Measurements from ENCODE around the gene LAMTOR2. TPM values are rescaled to one million over a fixed set of nuclear protein-coding genes. Genes with fewer than 3 reads are reported as not detected.
"Not testable (repeated sequence)": the region's sequence is repeated elsewhere in the genome, so short reads cannot be mapped to it uniquely, and the experiment has no call there.

The LAMTOR2 gene
- total RNA-seq, 1 donor from 2014 or later, result 53.6 TPM

DNA sequence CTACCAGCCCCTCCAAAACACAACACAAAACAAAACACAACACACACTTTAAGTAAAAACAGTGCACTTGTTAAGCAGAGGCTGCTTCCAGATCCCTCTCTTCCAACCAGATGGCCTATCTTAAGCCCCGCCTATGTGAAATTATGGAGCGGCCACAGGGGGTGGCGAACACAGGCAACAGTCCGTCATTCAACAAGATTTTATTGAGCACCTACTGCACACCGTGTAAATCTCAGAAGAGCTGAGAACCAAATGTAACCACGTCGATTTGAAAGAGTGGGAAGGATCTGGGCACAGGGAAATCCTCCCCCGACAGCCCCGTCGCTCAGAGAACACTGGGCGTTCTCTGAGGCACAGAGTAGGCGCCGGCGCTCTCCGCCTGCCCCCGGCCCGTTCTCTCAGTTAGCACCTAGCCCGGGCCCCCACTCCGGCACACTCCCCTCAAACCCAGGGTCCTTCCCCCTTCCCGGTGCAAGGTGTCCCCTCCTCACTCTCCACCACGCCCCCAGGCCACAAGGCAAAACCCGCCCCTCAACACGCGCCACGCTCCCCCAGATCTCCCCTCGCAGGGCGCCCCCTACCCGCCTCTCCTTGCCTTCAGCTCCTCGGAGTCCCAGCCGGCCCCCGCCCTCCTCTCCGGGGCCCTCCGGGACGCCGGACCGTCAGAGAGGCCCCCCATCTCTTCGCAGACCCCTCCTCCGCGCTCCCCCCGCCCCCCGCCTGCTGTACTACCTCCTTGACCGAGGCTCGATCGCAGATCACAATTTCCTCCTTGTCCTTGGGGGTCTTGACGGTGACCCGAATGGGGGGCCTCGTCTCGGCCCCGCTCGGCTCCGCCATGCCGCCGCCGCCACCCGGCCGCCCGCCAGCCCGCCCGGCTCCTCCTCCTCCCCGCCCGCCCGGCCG, 1.5 kb upstream of the LAMTOR2 start:
- peak; percentile 59 for DNase-seq (ENCODE audit: low read depth)

DNA sequence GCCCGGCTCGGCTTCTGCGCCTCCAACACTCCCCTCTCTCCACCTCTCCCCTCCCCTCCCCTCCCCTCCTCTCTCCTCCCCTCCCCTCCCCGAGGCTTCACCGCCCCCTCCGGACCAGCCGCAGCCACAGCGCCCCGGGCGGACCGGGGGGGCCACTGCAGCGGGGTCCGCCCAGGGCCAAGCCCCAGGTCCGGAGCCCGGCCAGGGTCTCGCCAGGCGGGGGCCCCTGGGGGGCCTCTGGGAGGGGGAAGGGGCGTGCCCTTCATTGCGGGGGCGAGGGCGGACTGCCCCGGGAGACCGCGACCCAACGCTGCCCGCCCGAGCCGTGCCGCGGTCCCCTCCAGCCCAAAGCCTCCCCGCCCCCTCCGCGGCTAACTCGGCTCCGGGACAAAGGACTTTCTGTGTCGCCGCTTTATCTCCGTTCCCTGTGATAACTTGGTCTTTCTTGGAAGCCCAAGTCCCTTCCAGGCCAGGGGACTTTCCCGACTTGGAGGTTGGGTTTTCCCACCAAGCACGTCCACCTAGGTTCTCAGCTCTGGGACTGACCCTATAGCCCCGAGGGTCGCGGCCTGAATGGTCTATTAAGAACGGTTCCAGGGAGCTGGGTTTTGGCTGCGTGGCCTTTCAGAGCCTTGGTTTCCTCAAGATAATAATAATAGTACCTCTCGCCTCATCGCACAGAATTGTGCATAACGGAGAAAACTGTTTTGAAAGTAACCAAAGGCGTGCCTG, 648 bp upstream of the LAMTOR2 start, which contains the start of gene UBQLN4:
UBQLN4 (minus strand) TSS at position 31 of the 732 bp plus-strand sequence. CDS start 97 bp downstream, outside the sequence.
- peak; percentile 48 for DNase-seq (ENCODE audit: low read depth)

DNA sequence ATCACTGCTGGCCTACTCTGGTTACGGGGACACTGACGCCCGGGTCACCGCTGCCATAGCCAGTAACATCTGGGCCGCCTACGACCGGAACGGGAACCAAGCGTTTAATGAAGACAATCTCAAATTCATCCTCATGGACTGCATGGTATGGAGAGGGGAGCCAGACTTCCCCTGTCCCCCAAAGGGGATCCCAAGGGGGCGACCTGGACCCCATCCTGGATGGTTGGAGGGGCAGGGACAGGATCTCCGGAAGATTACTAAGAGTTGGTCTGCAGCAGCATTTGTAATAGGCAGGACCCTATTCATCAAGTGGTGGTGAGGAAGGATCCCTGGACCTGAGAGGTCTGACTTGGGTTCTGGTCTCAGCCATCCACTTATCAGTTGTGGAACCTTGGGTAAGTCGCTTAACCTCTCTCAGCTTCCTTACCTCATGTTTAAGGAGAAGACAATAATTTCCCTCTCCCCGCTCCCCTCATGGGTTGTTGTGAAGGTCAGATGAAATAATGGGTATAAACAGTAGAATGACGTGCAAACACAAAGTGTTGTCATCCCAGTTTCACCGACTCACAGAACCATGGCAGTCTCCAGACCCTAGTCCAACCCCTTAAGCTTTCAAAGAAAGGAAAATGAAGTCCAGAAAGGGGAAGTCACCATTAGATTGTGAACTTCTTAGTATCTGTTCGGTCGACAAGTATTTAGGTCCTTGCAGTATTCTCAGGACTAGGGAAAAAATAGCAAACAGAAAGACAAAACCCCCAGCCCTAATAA, 883 bp downstream of the LAMTOR2 start:
- DNase-seq (ENCODE audit: low read depth), result no peak

DNA sequence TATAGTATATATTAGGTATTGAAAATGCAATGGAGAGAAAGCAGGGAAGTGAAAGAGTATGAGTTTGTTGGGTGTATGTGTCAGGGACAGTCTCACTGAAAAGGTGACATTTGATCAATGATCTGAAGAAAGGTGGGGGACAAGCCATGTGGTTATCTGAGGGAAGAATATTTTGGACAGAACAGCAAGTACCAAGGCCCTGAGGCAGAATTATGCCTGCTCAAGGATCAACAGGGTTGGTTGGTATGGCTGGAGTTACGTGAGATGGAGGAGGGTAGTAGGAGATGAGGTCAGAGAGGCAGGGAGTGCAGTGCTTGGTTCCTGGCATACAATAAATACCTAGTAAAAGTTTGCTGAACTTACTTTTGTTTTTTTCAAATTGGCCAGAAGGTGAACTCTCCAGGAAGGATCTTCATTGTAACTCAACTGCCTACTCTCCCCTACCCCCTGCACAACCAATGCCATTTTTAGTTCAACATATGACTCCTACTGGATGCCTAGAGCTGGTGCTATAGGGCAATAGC, 1.8 kb downstream of the LAMTOR2 start:
- DNase-seq (ENCODE audit: low read depth), result no peak

DNA sequence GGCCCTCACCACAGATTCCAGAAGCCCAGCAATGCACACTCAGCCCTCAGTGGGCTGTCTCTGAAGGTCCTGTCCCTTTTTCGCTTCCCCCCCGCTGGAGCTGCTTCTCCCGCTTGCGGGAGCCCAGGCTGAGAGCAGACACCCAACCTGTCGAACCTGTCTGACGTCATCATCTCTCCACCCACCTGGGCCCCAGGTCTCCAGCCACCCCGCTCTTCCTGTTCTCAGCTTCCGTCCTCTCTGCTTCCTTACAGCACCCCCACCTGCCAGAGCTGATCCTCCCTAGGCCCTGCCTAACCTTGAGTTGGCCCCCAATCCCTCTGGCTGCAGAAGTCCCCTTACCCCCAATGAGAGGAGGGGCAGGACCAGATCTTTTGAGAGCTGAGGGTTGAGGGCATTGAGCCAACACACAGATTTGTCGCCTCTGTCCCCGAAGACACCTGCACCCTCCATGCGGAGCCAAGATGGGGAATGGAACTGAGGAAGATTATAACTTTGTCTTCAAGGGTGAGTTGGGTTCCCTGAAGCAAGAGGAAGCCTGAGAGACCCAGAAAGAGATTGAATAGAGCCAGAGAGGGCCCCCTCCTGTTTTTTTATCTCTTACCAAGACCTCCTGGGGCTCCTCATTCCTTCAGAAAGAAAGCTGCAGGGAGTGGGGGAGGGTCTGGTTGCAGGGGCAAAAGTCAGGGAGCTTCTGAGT, 6.5 kb downstream of the LAMTOR2 start, which contains the start of gene RAB25:
RAB25 (plus strand) TSS at position 224 of the 700 bp plus-strand sequence; CDS start at position 465, 241 bp downstream.
- no peak for DNase-seq (ENCODE audit: low read depth)

DNA sequence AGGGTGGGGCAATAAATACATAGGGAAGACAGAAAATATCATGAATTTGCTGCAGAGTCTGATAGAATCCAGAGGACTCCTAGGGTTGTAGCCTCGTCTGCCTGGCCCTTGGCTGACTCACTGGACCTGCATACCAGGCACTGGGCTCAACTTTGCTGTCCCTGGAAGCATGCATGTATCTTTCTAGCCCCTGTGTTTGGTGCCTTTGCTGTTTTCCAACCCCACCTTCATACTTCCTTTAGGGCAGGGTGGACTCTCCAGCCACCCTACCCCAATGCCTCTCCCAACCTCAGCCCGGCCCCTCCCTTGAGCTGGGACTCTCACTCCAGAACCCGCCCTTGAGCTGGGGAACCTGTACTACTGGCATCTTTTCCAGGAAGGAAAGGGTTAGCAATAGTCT, 7.6 kb downstream of the LAMTOR2 start:
- no peak for DNase-seq (ENCODE audit: low read depth)

DNA sequence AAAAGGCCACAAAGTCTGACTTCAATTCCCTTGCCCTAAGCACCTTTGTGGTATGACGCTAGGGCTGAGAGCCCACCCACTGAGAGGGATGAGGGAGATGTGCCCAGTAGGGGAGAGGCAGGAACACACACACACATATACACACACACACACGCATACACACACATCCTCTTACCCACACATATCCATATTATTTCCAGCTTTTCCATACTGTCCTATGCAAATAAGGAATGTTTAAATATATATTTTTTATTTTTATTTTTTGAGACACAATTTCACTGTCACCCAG, 9.4 kb downstream of the LAMTOR2 start:
- DNase-seq (ENCODE audit: low read depth), result no peak

DNA sequence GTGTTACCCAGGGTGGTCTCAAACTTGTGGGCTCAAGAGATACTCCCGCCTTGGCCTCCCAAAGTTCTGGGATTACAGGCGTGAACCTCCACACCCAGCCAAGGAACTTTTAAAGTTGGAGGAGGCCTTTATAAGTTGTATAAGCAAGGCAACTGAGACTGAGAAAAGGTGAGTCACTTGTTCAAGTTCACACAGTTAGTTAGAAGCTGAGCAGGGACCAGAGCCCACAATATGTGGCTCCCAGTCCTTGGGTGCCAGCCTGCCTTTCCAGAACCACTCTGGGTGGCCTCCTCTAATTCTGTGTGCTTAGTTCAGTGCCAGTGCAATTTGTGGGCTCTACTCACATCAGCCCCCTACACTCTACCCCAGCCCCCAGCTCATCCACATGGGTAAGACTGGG, 10.0 kb downstream of the LAMTOR2 start:
- DNase-seq (ENCODE audit: low read depth), result no peak

DNA sequence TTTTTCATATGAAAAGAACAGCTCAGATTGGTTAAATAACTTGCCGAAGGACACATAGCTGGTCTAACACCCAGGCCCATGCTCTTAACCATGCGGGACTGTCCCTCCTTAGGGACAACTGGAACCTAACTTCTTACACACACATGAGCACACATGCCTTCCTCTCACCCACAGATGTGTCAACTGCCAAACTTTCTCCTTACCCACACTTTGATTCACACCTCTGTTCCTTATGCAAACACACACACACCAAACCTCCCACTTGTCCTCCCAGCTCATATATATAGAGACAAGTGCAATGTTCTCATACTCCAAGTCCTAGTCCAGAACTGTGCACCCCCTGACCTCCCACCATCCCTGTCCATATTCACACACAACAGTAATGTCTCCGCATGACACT, 10.6 kb downstream of the LAMTOR2 start:
- no peak for DNase-seq (ENCODE audit: low read depth)

DNA sequence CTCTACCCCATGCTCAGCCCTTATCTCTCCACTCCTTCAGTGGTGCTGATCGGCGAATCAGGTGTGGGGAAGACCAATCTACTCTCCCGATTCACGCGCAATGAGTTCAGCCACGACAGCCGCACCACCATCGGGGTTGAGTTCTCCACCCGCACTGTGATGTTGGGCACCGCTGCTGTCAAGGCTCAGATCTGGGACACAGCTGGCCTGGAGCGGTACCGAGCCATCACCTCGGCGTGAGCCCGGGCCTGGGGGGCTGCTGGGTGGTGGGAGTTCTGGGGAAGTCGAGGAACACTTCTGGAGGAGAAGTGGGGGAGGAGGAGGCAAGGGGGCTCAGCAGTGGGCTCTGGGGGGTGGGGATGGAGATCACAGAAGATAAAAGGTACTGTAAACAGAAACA, 11.3 kb downstream of the LAMTOR2 start:
- no peak for DNase-seq (ENCODE audit: low read depth)

DNA sequence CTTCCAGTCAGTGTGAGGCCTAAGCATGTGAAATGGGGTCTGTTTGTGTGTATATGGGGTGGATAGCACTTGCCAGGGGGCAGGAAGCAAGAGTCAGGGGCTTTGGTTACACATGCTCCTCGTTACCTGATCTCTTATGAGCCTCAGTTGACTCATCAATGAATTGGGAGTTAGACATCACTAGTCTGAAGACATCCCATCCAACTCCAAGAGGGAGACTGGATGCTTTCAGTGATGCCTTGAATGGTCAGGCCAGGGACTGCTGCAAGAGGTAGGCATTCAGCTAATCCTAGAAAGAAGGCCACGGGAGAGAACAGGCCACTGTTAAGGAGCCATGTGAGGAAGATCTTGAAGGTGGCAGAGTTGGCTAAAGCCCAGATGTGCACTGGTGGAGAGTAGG, 12.7 kb downstream of the LAMTOR2 start:
- DNase-seq (ENCODE audit: low read depth), result no peak

DNA sequence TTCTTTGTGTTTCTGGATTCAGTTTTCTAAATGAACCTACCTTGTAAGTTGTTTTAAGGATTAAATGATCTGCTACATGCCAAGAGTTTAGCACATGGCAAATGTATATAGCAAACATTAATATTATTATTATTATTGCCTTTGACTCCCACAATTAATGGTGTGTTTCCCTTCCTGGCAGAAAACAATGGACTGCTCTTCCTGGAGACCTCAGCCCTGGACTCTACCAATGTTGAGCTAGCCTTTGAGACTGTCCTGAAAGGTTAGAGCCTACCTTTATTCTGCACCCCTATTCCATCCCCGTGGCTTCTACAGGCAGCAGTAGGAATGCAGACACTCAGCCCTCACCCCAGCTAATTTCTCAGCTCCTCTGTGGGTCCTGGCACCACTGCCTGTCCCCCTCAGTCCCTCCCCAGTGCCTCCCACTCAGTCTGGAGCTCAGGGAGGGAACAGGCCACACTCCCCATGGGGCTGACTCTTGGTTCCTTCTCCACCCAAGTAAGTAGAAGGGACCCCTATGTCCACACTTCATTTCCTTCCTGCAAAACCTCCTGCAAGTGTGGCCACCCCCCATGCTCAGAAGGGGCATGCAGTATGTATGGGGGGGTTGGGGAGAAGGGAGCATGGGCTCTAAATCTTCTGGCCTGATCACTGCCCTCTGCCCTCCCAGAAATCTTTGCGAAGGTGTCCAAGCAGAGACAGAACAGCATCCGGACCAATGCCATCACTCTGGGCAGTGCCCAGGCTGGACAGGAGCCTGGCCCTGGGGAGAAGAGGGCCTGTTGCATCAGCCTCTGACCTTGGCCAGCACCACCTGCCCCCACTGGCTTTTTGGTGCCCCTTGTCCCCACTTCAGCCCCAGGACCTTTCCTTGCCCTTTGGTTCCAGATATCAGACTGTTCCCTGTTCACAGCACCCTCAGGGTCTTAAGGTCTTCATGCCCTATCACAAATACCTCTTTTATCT, 15.2 kb downstream of the LAMTOR2 start:
- no peak for DNase-seq (ENCODE audit: low read depth)

DNA sequence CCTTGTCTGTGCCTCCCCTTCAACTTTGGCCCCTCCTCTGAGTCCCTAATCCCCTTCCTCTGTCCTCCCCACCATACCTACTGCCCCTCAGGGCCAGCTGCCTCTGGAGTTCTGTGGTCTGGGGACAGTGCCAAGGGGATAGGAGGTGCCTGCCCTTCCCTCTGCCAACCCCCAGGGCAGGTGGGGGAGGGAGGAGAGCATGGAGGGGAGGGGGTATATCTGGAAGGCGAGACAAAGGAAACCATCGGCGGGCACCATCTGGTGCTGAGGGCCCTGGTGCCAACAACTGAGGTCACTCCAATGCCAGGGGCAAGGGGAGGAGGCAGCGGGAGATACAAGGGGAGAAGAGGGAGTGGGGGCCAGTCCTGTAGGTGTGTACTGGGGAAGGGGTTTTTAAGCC, 16.0 kb downstream of the LAMTOR2 start:
- DNase-seq (ENCODE audit: low read depth), result no peak

DNA sequence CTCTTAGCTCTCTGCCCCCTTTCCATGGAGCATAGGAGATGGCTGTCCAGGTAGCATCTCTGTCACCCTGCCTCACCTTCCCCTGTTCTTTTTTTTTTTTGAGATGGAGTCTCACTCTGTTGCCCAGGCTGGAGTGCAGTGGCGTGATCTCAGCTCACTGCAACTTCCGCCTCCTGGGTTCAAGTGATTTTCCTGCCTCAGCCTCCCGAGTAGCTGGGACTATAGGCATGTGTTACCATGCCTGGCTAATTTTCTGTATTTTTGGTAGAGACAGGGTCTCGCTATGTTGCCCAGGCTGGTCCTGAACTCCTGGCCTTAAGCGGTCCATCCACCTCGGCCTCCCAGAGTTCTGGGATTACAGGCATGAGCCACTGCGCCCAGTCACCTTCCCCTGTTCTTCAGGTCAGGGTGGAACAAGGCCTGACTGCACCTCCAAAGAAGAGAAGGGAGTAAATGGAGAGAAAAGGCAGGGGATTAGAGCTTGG, 16.8 kb downstream of the LAMTOR2 start:
- DNase-seq (ENCODE audit: low read depth), result not testable (repeated sequence)

DNA sequence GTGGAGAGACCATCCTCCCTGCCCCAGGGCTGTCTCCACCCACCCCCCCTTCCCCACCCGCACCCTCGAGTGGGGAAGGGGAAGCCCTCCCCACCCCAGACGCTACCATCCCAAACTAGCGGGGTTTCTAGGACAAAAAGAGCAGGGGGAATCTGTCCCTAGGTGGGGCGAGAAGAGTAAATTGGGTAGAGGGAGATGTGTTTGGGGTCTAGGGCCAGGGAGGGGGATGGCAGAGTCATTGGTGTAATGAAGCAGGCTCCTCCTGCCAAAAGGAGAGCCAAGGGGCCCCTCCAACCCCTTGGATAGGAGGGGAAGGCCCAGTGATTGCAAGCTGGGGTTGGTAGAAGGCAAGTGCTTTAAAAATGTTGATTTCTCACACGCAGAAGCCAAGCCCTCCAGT, 17.7 kb downstream of the LAMTOR2 start:
- DNase-seq (ENCODE audit: low read depth), result no peak

DNA sequence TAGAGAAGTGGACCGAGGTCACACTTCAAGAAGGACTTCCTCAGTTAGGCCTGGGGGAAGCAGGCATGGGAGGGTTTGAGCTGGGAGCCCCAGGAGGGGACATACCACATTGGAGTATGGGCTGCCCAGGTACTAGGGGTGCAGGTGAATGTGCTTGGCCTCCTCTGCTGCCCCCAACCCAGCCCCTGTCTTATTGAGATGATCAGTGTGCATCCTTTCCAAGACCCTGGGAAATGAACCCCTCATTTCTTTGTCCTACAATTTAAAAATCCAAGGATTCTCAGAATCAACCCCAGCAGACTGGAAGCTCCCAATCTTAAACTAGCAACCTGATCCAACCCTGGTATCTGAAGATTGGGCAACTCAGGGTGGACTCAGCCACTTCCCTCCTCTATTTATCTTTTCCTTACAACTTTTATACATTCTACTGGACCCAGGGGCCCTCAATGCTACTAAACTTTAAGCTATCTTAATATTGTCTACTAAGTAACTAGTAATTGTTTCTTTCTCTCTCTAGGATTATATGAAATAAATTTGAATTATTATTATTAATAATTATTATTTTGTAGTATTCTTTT, 18.6 kb downstream of the LAMTOR2 start:
- no peak for DNase-seq (ENCODE audit: low read depth)

DNA sequence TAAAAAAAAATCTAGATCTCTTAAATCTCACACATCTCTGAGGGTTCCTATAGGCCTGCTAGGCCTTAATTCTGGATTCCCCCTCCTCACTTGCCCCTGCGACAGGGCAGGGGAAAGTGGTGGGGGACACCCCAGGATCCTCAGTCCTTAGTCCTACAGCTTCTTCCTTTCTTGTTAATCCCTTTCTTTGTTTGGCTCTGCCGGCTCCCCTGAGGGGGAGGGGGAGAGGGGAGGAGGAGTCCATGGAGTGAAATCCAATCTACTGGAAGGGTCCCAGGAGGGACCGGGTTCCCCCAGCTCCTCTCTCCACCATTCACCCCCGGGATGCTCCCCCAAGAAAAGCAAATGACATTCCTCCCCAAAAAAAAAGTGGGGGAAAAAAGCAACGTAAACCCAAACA, 19.2 kb downstream of the LAMTOR2 start:
- DNase-seq (ENCODE audit: low read depth), result no peak

DNA sequence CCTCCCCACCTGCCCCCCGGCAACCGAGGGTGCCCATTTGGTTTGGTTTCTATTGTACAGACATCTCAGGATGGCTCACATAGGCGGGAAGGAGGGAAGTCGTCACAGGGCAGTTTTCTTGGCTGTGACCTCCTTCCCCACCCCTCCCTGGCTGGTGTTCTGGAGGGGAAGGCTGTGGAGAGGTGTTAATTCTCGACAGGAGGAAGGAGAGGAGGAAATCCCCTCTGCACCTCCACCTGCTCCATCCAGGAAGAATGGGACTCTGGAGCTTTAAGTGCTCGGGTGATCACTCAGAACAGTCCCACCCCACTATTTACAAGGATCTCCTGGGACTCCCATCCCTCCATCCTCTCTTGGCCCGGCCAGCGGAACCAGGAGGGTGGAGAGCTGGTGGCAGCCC, 20.1 kb downstream of the LAMTOR2 start:
- DNase-seq (ENCODE audit: low read depth), result no peak

DNA sequence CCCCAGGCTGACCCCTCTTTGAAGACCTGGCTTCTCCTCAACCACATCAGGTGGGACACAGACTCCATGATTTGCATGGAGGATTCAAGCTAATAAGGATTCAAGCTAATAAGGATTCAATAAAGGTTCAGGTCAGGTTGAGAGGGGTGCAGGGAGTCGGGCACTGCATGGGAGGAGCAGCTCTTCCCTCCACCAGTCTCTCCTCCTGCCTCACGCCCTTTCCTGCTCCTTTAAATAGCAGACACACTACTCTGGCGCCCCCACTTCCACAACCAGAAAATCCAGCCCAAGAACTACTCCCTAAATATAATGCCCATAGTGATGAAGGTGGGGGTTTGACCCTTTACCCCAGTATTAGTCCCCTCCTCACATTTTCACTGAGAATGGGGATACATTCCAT, 20.6 kb downstream of the LAMTOR2 start:
- DNase-seq (ENCODE audit: low read depth), result no peak

DNA sequence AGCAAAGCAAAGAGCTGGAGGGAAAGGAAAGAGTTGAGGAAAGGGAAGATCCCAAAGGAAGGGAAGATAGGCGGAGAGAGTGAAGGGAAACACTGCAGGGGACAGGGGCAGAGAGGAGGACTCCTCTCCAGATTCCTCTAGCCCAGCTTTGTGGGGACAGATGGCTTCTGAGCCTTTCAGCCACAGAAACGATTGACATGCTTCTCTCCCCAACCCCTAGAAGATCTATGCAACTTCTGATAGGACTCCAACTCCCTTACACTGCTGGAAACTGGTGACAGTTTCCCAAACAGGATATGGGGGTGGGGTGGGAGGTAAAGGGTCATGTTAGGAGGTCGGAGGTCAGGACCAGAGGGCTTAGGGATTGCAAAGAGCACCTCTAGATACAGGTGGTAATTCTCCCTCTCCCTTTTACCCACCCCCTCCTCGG, 21.2 kb downstream of the LAMTOR2 start:
- no peak for DNase-seq (ENCODE audit: low read depth)
